GM10248 (cell line): ENCODE data around the gene SMC3.

Experiments
- CTCF ChIA-PET: fragments of 300-600 bp; sonication (Branson Sonifier 250); formaldehyde crosslinking; extraction: SDS; loops from one replicate; lab custom pipeline; 2021; ENCODE audit warnings: antibody characterized with exemption; lab: Yijun Ruan, JAX
- POLR2A ChIA-PET: fragments of 350-650 bp; sonication (Branson Sonifier 250); formaldehyde crosslinking; extraction: SDS; loops from one replicate; lab custom pipeline; 2020; ENCODE audit warnings: antibody characterized with exemption; lab: Yijun Ruan, JAX
- DNase-seq: peaks from one replicate; pipeline ENCODE4 v3.0.0; 2012; ENCODE audit errors: extremely low spot score
- CTCF ChIP-seq: IDR thresholded peaks from 2 replicates; pipeline ENCODE4 v1.5.1; 2012; ENCODE audit warnings: mild to moderate bottlenecking, low read depth; ENCODE audit errors: extremely low read depth, missing control alignments, control extremely low read depth

The SMC3 gene

GRCh38 chr10:110628161-110628560, 60.7 kb downstream of the SMC3 start:
- ChIA-PET POLR2A (no interaction called here), CTCF (no interaction called here)
- no peak for DNase-seq

GRCh38 chr10:110629680-110630191, 62.2 kb downstream of the SMC3 start:
- DNase-seq, result no peak
- ChIA-PET CTCF (interaction anchor here (1.2 kb wide), 1 partner anchor 9 kb away, joined by 4 read pairs; no protein-coding TSS in a partner anchor), POLR2A (no interaction called here)
- TF ChIP-seq CTCF, result no peak

More at GRCh38 chr10:110628161-110628560, 60.7 kb downstream of the SMC3 start:
- TF ChIP-seq CTCF, result no peak

DNA sequence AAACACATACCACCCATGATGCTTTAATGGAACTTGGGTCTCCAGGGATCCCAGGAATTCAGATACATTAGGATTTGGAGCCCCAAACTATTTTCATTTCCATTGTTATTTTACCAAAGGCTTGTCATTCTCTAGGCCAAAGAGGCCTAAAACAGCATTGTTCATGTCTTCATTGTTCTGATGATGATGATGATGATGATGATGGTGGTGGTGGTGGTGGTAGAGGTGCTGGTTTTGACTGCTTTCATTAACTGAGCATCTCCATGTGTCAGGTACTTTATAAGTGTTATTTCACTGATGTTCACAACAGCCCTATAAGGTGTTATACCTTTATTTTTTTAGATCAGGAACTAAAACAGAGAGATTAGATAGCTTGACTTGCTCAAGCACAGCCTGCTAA, 64.4 kb downstream of the SMC3 start:
- DNase-seq, result no peak
- no peak for TF ChIP-seq CTCF
- ChIA-PET POLR2A (interaction anchor here (0.5 kb wide), 1 partner anchor 91 kb away, joined by 3 read pairs; no protein-coding TSS in a partner anchor), CTCF (interaction anchor here (1.9 to 2.1 kb wide), 3 partner anchors 13 to 40 kb away, joined by 5 to 8 read pairs (median 6); no protein-coding TSS in a partner anchor)

DNA sequence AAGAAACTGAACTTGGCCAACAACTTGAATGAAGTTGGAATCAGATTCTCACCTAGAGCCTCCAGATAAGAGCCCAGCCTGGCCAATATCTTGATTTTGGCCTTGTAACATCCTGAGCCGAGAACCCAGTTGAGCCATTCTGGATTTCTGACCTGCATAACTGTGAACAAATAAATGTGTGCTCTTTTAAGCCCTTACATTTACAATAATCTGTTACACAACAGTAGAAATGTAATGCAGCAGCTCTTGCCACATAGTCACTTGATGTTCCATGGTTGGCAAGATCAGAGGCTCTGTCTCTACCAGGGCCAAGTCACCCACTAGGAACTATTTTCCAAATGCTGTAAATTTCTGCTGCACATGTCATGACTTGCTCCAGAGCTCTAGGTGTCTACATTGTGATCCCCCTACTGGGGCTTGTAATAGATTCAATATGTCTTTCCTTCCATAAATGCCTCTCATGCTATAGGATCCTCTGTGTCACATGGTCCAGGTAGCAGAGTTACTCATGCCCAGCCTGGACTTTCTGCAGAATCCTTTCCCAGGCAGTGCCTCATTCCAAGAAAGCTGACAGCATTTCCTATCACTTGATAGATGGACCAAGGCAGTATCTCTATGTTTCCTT, 65.2 kb downstream of the SMC3 start:
- no peak for DNase-seq
- POLR2A ChIA-PET, result no interaction called here
- CTCF ChIA-PET, result interaction anchor here (1.9 to 2.1 kb wide), 3 partner anchors 14 to 39 kb away, joined by 5 to 8 read pairs (median 6); no protein-coding TSS in a partner anchor
- TF ChIP-seq CTCF, result no peak

GRCh38 chr10:110634527-110635209, 67.2 kb downstream of the SMC3 start:
- no peak for DNase-seq
- POLR2A ChIA-PET, result interaction anchor here (0.5 kb wide), 1 partner anchor 384 kb away, joined by 3 read pairs; no protein-coding TSS in a partner anchor
- no peak for TF ChIP-seq CTCF
- CTCF ChIA-PET, result interaction anchor here (1.5 to 1.8 kb wide), 2 partner anchors 21 to 38 kb away, joined by 3 to 5 read pairs; no protein-coding TSS in a partner anchor

- POLR2A ChIA-PET, result no interaction called here
- CTCF ChIA-PET, result interaction anchor here (1.2 to 2.7 kb wide), 5 partner anchors 10 to 41 kb away, joined by 3 to 13 read pairs (median 3); no protein-coding TSS in a partner anchor
- no peak for DNase-seq
- no peak for TF ChIP-seq CTCF
Measured at GRCh38 chr10:110636572-110636931, 69.1 kb downstream of the SMC3 start.
